Measurements from ENCODE around the gene ATP6V0E2.
"Not testable (repeated sequence)": the region's sequence is repeated elsewhere in the genome, so short reads cannot be mapped to it uniquely, and the experiment has no call there.

Gene ATP6V0E2

DNA sequence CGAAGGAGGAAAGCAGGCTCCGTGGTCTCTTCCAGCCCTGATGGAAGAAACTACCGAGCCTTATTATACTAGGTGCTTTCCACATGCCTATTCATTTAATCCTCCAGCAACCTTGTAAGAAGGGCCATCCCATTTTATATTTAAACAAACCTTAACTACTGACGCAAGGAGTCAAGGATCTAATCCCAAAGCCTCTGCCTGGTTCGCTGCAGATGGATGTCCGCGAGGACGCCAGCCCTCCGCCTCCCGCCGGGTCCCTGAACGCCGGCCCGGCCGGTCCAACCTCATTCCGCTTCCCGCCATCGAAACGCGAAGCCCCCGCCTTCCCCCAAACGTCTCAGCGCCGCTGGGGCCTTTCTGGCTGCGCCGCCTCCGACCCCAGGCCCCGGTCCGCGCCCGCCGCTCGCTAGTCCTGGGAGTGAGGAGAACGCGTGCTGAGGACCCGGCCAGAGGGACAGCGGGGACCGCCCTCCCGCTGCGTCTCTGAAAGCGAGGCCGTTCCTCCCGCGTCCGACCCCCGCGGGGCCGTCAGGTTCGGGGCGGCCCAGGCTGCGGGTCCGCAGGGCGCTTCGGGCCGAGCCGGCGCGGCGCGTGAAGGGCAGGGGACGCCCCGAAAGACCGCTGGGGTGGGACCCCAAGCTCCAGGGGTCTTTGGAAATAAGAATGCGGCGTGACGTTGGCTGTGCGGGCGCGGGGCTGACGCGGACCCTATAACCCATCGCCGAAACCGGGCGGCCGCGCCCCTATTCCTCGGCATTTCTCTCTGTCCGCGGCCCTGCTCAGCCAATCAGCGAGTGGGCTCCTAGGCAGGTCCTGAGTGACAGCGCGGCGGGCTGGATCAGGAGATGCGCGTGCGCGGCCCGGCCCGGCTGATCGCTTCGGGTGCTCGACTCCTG lies at the start of gene ATP6V0E2:
ATP6V0E2 (plus strand) TSS at position 896 of the 896 bp plus-strand sequence. CDS start 97 bp downstream, outside the sequence.
- peak; percentile 16 for DNase-seq

DNA sequence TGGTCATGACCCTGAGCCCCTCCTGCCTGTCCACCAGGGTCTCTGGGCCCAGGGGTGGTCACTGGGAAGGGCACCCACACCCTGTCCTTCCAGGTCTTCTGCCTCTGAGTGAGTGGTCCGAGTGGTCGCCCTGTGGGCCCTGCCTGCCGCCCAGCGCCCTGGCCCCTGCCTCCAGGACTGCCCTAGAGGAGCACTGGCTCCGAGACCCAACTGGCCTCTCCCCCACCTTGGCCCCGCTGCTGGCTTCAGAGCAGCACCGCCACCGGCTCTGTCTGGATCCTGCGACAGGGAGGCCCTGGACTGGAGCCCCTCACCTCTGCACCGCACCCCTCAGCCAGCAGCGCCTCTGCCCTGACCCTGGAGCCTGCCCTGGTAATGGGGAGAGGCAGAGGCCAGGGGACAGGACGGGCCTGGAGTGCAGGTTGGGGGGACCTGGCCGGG lies 49.4 kb upstream of the ATP6V0E2 start:
- no peak for DNase-seq

DNA sequence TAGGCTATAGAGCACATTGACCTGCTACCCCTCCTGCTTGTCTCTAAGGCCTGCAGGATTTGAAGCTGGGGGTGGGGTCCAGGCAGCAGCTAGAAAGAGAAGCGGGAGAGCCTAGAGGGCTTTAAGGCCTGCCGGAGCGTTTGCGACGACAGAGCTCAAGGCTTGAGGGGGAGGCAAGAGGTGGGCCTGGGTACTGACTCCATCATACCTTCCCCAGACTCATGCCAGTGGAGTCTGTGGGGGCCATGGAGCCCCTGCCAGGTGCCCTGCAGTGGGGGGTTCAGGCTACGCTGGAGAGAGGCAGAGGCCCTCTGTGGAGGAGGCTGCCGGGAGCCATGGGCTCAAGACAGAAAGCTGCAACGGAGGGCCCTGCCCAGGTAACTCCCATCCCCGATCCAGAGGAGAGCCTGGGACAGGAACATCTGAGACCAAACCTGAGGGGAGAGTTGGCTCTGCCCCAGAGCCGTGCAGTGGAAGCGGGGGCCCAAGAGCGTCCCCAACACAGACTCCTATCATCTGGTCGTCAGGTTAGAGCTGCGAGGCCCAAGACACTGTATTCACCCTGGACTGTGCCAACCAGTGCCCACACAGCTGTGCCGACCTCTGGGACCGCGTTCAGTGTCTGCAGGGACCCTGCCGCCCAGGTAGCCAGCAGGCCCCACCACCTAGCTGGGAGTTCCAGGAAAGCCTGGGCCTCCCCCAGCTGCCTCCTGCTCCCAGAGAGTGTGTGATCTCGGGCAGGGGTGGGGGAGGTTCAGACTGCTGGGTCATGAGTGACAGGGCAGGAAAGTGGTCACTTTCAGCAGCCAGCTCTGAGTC lies 48.8 kb upstream of the ATP6V0E2 start:
- no peak for DNase-seq

DNA sequence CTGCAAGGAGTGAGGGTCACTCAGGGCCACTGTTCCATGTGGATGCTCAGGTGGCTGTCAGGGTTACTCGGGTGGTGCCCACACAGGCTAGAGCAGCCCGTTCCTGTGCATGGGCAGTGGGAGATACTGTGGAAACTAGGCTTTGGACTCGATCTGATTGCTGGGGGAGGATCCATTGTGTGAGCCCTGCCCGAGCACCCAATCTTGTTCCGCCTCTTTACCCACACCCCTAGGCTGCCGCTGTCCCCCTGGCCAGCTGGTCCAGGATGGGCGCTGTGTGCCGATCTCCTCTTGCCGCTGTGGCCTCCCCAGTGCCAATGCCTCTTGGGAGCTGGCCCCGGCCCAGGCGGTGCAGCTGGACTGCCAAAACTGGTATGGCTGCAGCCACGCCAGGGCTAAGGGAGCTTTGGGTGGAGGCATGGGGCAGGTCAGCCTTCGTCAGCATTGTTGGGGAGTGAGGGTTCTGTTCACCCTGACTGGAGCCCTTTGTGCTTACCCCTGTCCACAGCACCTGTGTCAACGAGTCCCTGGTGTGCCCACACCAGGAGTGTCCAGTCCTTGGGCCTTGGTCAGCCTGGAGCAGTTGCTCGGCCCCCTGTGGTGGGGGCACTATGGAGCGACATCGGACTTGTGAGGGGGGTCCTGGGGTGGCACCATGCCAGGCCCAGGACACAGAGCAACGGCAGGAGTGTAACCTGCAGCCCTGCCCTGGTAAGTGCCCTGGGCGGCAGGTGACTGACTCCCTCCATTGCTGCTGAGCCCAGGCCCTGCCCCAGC lies 48.0 kb upstream of the ATP6V0E2 start:
- DNase-seq = no peak

DNA sequence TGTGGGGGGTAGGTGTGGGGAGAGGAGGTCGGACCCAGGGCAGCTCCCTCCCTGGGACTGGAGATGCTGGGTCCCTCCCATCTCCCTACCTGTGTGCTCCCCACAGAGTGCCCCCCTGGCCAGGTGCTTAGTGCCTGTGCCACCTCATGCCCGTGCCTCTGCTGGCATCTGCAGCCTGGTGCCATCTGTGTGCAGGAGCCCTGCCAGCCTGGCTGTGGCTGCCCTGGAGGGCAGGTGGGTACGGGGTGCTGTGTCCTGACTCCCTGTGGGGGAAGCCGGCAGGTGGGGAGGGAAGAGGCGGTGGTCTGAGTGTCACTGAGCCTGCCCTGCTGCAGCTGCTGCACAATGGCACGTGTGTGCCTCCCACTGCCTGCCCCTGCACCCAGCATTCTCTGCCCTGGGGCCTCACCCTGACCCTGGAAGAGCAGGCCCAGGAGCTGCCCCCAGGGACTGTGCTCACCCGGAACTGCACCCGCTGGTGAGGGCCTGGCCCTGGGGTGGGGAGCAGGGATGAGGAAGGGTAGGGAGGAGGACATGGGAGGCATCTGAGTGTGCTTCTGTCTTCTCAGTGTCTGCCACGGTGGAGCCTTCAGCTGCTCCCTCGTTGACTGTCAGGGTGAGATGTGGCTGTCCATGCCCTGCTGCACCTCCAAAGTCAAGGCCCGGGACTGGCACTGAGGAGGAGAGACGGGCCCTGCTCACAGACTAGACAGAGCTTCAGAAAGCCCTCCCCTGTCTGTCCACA lies 47.3 kb upstream of the ATP6V0E2 start:
- no peak for DNase-seq

DNA sequence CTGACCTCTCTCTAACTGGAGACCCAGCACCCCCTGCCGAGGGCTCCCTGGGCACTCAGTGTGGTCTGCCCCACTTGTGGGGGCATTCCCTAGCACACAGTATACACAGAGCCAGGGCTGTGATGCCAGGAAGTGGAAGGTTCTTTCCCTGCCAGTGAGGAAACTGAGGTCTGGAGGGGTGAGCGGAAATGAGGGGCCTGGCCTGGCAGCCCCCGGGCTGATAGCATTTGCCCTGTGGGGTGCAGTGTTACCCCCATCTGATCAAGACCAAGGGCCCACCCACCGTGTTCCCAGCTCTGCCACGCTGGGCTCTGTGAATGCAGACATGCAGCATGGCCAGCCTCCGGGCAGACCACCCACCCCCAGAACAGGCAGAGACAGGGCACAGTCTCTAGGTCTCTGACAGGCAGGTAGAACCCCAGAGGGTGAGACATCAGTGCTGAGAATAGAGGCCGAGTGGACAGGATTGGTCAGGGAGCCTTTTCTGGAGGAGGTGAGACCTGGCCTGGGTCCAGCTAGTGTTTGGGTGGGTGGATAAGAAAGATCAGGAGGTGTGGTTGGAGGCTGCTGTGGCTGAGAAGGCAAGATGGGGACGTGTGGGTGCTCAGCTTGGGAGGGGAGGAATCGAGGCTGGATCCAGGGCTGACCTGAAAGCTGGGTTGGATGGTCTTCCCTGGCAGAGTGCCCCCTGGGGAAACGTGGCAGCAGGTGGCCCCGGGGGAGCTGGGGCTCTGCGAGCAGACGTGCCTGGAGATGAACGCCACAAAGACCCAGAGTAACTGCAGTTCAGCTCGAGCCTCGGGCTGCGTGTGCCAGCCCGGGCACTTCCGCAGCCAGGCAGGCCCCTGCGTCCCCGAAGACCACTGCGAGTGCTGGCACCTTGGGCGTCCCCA lies 46.4 kb upstream of the ATP6V0E2 start:
- DNase-seq = no peak

DNA sequence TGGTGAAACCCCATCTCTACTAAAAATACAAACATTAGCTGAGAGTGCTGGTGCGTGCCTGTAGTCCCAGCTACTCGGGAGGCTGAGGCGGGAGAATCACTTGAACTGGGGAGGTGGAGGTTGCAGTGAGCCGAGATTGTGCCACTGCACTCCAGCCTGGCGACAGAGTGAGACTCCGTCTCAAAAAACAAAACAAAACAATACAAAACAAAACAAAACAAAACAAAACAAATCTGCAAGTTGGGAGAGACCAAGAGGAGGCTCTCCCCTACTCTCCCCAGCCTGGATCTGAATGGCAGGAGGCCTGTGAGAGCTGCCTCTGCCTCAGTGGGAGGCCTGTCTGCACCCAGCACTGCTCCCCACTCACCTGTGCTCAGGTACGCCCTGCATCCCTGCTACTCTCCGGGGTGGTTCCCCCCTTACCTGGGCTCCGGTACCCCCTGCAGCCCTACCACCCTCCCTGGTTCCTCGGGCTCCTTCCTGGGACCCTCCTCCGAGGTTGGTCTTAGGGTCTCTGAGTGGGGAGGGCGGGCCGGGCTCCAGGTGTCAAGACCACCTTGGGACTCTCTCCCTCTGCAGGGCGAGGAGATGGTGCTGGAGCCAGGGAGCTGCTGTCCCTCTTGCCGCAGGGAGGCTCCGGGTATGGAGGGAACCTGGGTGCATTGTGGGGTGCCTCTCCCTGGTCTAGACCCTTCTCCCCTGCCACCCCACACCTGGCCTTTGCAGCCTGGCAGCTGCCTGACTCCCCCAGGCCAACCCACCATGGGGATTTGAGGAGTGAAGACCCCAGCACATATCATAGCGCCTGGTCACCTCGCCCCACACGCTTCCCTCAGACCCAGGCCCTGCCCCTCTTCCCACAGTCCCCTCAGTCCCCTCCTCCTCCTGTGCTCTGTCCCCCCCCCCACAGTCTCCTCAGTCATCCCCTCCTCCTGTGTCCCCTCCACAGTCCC lies 45.1 kb upstream of the ATP6V0E2 start:
- no peak for DNase-seq

DNA sequence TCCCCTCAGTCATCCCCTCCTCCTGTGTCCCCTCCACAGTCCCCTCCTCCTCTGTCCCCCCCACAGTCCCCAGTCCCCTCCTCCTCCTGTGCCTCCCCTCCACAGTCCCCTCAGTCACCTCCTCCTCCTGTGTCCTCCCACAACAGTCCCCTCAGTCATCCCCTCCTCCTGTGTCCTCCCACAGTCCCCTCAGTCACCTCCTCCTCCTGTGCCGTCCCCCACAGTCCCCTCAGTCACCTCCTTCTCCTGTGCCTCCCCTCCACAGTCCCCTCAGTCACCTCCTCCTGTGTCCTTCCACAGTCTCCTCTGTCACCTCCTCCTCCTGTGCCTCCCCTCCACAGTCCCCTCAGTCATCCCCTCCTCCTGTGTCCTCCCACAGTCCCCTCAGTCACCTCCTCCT lies 43.2 kb upstream of the ATP6V0E2 start:
- not testable (repeated sequence) for DNase-seq

DNA sequence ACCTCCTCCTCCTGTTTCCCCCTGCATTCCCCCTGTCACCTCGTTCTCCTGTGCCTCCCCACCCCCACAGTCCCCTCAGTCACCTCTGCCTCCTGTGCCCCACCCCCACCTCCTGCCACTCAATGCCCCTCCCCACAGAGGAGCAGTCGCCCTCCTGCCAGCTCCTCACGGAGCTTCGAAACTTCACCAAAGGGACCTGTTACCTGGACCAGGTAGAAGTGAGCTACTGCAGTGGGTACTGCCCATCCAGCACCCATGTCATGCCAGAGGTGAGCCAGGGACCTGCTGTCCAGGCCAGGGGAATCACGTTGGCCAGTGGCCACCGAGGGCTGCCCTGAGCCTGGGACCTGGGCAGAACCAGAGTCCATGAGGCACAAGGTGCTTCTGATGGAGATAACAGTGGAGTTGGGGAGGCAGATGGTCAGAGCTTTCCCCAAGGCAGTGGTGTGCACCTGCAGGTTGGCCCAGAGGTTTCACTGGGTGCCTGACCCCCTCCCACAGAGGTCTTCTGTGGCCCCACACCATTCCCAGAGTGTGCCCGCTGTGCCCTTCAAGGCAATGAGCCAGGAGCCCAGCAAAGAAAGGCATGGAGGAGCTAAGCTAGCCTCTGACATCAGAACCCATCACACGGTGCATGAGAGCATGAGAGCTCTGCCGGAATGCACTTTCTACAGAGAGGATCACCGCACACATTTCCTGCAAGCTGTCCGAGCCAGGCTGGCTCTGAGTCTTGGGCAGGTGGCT lies 42.6 kb upstream of the ATP6V0E2 start:
- no peak for DNase-seq

DNA sequence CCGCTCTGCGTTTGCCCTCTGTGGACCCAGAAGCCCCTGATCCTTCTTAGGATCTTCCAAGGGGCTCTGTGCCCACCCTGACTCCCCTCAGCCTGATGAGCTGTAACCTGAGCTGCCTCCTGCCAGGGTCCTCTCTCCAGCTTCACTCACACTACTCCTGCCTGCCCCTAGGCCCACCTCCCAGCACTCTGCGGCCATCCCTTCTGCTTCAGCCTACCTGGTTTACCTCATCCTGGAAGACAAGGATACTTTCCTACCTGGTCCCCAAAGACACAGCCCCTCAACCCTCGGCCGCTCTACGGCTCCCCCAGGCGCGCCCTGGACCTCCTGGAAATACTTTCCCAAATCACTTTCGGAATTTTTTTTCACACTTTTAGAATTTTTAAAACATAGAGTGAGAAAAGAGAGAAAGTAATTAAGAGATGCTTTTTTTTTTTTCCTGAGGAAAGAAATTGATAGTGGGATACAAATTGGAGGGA lies 42.0 kb upstream of the ATP6V0E2 start:
- no peak for DNase-seq

DNA sequence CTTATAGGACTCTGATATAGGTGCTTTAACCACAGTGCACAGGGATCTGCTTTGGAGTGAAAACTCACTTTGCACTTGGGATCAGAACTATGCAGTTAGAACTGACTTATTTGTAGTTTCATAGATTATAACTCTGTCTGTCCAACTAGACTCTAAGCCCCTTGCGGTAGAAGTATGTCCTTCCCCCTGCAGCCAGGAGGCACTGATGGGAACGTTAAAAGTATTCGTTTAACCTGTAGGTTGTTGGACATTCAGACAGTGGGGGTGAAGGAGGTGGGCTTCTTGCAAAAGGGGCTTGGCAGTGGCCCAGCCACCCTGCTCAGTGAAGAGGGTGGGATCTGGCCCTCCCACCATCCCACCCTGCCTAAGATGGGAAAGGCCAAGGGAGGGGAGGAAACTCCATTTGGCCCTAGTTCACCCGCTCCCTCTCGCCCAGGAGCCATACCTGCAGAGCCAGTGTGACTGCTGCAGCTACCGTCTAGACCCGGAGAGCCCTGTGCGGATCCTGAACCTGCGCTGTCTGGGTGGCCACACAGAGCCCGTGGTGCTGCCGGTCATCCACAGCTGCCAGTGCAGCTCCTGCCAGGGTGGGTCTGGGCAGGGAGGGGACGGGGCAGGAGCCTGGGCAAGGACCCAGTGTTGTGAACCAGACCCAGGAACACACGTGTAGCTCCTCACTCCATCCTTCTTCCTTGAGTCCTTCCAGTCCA lies 41.3 kb upstream of the ATP6V0E2 start:
- DNase-seq = no peak

DNA sequence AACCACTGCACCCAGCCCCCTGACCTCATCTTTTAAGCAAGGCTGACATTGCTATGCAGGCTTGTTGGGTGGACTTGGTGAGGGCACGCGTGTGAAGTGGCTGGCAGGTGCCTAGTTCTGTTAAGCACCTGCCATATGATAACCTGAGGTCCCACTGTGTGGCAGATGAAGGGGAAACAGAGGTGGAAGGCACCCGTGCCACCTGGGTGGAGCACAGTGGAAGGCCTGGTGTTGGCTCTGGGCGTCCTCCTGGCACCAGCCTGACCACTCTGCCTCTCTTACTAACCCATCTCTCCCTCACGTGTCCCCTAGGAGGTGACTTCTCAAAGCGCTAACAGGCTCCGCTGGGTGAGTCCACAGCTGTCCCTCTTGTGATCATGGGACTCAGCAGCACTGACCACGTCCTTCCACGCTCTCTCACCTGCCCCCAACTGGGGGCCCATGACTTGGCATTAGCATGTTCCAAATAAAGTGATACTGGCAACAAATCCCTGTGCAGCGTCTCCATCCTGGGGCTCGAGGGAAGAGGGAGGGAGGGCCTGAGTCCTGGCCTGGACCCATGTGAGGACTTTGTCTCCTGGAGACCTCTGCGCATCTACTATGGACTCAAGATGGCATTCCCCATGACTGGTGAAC lies 40.2 kb upstream of the ATP6V0E2 start:
- DNase-seq = no peak

DNA sequence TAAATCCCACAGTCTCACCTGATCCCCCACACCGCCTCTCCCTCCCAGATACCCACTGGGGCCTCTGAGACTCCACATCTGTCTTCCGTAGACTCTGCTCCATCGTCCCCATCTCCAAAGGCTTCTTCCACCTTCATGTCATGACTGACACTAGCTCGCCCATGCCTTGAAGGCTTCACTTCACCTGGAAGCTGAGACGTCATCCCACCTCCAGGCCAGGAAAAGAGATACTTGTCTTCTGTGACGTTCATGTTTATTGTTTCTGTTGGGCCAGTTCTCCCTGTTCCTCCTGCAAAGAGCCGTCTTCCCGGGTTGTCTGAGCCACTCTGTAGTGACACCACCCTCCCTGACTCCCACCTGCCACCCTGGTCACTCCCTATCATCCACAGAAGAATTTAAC lies 39.2 kb upstream of the ATP6V0E2 start:
- no peak for DNase-seq

DNA sequence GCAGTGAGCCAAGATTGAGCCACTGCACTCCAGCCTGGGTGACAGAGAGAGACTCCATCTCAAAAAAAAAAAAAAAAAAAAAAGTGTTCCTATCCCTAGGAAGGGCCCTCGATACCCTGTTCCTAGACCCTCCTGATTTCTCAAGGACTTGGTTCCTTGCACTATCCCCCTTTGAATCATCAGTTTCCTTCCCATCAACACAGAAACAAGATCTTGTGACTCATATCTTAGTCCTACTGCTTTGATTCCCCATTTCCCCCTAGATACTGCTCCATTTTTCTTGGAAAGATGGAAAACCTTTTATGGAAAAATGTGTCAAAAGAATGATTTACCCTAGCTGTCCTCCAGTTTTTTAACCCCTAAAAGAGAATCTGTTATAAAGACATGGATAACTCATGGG lies 37.3 kb upstream of the ATP6V0E2 start:
- DNase-seq = no peak

DNA sequence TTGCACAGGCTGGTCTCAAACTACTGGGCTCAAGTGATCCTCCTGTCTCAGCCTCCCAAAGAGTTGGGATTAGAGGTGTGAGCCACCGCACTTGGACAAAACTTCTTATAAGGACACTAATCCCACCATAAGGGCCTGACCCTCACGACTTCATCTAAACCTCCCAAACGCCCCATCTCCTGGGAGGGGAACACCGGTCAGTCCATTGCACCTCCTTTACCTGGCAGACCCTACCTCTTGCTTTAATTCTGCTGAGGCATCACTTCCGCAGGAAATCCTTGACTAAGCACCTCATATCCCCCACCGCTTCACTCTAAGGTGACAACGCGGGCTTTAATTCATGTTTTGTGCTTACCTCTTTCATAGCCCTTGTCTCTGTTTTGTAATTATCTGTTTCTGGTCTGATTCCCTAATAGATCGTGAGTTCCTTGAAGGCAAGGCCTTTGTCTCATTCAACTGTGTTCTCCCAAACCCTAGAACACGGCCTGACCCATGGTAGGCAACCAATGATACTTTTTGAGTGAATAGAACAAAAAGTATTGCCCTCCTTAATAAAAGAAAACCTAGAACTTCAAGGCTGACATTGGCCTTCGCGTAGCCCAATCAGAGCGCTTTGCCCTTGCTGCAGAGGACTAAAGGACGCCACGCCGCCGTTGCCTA lies 36.1 kb upstream of the ATP6V0E2 start:
- no peak for DNase-seq

DNA sequence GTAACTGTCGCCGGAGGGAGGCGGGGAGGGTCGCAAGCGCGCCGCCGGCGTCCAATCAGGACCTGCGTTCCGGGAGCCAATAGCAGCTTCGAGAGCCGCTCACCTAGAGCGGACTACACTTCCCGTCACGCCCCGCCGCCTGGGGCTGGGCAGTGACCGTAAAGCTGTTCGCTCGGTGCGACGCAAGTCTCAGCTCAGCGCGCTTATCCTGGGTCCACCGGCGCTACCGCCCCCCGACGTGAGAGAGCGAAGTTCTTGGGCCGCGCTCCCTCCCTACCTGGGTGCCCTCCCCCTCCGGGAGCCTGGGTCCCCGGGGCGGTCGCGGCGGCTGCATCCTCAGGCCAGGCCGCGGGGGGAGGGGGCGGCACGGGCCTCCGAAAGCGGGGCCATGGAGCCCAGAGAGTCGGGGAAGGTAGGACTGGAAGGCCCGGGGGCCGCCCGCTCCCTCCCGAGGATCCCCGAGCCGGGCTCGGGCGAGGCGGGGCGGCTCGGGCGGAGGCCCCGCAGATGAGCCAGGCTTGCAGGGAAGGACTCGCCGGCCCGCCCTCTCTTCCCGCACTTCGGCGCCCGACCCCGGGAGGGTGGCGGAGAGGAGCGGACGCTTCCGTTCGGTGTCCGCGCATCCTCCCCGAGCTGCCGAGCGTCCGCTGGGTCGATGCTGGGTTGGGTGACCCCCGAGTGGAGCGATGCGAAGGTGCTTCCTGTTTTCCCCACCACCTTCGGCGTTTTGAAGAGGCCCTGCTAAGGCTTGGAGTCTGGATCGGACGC lies 35.4 kb upstream of the ATP6V0E2 start, which contains the start of gene ZNF862:
ZNF862 (plus strand) TSS at position 152 of the 768 bp plus-strand sequence; CDS start at position 389, 237 bp downstream.
- peak; percentile 53 for DNase-seq

Measured in KG1 (cell line).